ENCODE data around the gene HEATR5A.

HEATR5A gene

DNA sequence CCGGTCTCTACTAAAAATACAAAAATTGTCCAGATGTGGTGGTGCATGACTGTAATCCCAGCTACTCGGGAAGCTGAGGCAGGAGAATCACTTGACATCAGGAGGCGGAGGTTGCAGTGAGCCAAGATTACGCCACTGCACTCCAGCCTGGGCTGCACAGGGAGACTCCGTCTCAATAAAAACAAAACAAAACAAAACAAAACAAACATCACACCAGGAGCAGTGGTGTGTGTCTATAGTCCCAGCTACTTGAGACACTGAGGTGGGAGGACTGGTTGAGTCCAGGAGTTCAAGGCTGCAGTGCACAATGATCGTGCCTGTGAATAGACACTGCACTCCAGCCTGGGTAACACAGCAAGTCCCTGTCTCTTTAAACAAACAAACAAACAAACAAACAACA, 123.2 kb downstream of the HEATR5A start:
- no peak overlapping the region for H3K27ac ChIP-seq
- TF ChIP-seq, protein P1, sequence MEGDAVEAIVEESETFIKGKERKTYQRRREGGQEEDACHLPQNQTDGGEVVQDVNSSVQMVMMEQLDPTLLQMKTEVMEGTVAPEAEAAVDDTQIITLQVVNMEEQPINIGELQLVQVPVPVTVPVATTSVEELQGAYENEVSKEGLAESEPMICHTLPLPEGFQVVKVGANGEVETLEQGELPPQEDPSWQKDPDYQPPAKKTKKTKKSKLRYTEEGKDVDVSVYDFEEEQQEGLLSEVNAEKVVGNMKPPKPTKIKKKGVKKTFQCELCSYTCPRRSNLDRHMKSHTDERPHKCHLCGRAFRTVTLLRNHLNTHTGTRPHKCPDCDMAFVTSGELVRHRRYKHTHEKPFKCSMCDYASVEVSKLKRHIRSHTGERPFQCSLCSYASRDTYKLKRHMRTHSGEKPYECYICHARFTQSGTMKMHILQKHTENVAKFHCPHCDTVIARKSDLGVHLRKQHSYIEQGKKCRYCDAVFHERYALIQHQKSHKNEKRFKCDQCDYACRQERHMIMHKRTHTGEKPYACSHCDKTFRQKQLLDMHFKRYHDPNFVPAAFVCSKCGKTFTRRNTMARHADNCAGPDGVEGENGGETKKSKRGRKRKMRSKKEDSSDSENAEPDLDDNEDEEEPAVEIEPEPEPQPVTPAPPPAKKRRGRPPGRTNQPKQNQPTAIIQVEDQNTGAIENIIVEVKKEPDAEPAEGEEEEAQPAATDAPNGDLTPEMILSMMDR (conservative IDR thresholded peaks at IDR 0.05), result no peak

DNA sequence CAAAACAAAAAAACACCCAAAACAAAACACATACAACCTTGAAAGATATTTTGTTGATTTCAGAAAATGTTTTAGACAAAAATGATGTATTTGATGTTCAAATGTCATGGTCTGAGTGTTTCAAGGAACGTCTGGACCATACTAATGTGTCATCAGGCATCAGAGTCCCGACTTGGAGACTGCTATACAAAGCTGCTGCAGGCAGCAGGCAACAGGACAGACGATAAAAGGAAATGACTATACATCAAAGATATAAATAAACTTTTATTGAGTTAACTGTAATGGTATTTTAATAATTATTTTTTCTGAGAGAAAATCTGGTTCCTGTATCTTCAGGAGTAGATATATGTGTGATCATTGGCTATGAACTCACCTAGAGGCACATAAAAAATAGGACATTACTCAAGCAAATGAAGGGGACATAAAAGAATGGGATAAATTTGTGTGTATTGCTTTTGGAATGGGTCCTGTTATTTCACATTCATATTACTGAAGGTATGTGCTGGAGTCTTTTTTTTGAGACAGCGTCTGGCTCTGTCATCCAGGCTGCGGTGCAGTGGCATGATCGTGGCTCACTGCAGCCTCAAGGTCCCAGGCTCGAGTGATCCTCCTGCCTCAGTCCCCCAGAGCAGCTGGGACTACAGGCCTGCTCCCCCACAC, 125.5 kb downstream of the HEATR5A start:
- no peak overlapping the region for H3K27ac ChIP-seq
- TF ChIP-seq, protein P1 (conservative IDR thresholded peaks at IDR 0.05), result no peak

DNA sequence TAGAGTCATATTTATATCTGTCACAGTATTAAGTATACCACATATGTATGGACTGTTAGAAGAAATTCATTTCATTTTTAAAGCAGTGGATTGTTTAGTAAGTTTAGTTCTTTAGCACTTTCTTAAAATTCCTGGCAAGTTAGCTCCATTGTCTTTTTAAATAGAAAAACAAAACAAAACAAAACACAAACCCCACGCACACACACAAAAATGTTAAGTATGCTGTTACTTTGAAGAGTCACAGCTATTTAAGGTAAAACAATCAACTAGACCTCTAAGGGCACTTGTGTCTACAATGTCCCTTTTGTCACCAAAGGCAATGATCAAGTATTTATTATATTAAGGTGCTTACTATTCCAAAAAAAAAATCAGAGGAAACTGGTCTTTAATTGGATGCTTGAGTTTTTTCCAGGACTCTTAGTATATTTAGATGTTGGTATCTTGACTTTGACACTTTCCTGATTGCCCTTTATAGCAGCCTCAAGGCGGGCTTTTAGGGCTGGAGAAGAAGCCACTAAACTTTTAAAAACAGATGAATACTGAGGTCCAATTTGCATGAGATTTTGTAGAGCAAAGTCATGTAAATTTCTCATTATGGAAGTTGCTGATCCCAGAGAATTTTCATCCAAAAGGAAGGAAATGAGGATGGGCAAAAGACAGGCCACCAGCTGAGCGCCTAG, 127.3 kb downstream of the HEATR5A start:
- H3K27ac ChIP-seq, result no peak overlapping the region
- TF ChIP-seq, protein P1 (conservative IDR thresholded peaks at IDR 0.05), result no peak

DNA sequence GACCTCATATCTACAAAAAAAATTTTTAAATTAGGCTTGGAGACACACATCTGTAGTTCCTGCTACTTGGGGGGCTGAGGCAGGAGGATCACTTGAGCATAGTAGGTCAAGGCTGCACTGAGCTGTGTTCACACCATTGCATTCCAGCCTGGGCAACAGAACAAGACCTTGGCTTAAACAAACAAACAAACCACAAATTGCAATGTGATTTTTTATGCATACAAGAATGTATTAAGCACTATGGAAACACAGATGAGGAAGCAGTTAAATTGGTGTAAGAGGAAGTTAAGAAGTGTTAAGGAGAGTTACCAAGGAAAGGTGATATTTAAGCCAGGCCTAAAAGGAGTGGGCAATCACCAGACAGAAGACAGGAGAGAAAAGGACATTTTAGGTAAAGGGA, 129.1 kb downstream of the HEATR5A start:
- no peak overlapping the region for H3K27ac ChIP-seq
- TF ChIP-seq, protein P1 (conservative IDR thresholded peaks at IDR 0.05), result no peak

DNA sequence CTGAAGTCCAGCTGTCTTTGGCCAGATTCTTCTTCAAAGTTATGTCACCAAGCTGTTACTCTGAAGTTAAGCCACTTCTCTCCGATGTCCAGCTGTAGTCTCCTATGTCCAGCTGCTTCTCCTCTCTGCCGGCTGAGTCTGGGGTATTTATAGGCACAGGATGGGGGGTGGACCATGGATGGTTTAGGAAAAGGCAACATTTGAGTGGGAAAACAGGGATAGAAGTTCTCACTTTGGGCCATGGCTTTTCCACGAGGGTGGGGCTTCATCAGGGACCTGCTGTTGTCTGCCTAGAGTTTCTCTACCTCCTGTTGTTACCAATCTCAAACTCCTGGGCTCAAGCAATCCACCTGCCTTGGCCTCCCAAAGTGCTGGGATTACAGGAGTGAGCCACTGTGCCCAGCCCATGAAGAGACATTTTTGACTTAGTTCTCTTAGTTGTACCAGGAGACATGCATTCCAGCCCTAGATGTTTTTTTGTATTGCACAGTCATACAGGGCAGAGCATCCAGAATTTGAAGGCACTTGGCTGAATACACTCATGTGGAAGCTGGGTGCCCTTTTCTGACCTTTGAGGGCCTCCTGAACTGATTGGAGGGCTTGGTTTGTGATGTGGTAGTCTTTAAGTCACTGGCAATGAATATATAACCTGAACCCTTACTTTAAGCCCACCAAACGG, 132.9 kb downstream of the HEATR5A start:
- H3K27ac ChIP-seq, result no peak overlapping the region
- TF ChIP-seq, protein P1 (conservative IDR thresholded peaks at IDR 0.05), result no peak

DNA sequence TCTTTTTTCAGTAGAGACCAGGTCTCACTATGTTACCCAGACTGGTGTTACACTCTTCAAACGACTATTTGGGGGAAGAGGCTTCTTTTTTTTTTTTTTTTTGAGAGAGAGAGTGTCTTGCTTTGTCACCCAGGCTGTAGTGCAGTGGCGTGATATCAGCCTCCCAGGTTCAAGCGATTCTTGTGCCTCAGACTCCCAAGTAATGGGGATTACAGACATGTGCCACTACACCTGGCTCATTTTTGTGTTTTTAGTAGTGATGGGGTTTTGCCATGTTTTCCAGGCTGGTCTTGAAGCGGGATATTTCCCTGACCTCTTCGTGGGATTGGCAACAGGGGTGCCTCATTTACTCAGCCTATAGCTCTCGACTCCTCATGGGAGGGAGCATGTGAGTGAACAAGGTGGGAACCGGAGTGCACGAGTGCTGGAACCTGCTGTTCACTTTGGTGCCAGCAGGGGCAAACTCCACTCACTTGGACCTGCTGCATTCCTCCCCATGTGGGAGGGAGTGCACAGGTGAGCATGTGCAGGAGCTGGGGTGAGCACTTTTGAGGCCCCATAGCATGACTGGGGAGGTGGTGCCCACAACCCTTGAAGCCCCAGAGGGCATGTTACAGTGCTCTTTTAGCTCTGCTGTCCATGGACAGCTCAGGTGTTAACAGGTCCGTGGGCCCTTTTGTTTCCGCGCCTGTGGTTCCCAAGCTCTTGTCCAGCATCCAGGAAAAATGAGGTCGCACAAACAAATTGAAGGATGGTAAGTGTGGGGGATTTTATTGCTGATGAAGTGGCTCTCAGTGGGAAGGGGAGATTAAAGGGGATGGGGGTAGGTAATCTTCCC, 133.7 kb downstream of the HEATR5A start:
- no peak overlapping the region for H3K27ac ChIP-seq
- TF ChIP-seq, protein P1 (conservative IDR thresholded peaks at IDR 0.05), result no peak

Data from VCaP (cell line).